Prostate gland (tissue), 2 donors: Measurements from ENCODE around the gene KCNQ1.

ENCODE experiments used
- CTCF ChIP-seq, 4 experiments: fragments of 200-600 bp in 2 of 4; fragments of 450-650 bp in 2 of 4; sonication (generic) in 2 of 4; IDR thresholded peaks; 1 replicate in 3 of 4; 2 replicates in 1 of 4; pipeline ENCODE4 v1.5.1; 2016 to 2019; ENCODE audit warnings: antibody characterized with exemption in 4 of 4, mild to moderate bottlenecking in 2 of 4, moderate library complexity in 2 of 4
- POLR2A ChIP-seq: fragments of 450-650 bp; IDR thresholded peaks from one replicate; pipeline ENCODE4 v1.6.1; 2016; ENCODE audit warnings: antibody characterized with exemption, mild to moderate bottlenecking
- POLR2AphosphoS5 ChIP-seq: sonication (generic); formaldehyde crosslinking; IDR thresholded peaks from one replicate; pipeline ENCODE4 v1.6.1; 2017; ENCODE audit warnings: antibody characterized with exemption

GRCh38 chr11:2464451-2465165, 19.8 kb downstream of the KCNQ1 start:
- TF ChIP-seq CTCF (IDR thresholded peaks at IDR 0.05), result no peak
- no peak for TF ChIP-seq POLR2A
- no peak for TF ChIP-seq POLR2AphosphoS5
